Thymus (tissue), 11 donors: ENCODE results near the gene ALLC. TPM values are rescaled to one million over a fixed set of nuclear protein-coding genes. Genes with fewer than 3 reads are reported as not detected.

Experiments used
- DNase-seq, 9 donors: peaks; one replicate each; pipeline ENCODE4 v3.0.0-alpha.2; 2013; ENCODE audit warnings: low spot score in 9 of 9, low read depth in 6 of 9, missing footprints in 1 of 9
- H3K27ac ChIP-seq, 2 donors: one replicate each; pipeline ENCODE4 v1.5.1; 2013; ENCODE audit warnings: control low read depth in 1 of 2, low read depth in 1 of 2, low read length in 1 of 2, mild to moderate bottlenecking in 1 of 2, moderate library complexity in 1 of 2
- H3K27me3 ChIP-seq, 2 donors: one replicate each; pipeline ENCODE4 v1.5.1; 2013; ENCODE audit warnings: low read length in 1 of 2; ENCODE audit not compliant: control insufficient read depth in 2 of 2, insufficient read depth in 1 of 2
- H3K36me3 ChIP-seq, 2 donors: one replicate each; pipeline ENCODE4 v1.5.1; 2013; ENCODE audit warnings: low read length in 1 of 2, mild to moderate bottlenecking in 1 of 2, moderate library complexity in 1 of 2; ENCODE audit not compliant: control insufficient read depth in 2 of 2, insufficient read depth in 2 of 2
- H3K4me1 ChIP-seq, 2 donors: one replicate each; pipeline ENCODE4 v1.5.1; 2013; ENCODE audit warnings: low read length in 2 of 2; ENCODE audit not compliant: control insufficient read depth in 2 of 2, insufficient read depth in 2 of 2
- H3K4me3 ChIP-seq, 2 donors: one replicate each; pipeline ENCODE4 v1.5.1; 2013; ENCODE audit warnings: low read length in 2 of 2, control low read depth in 1 of 2, mild to moderate bottlenecking in 1 of 2
- H3K9me3 ChIP-seq, 2 donors: one replicate each; pipeline ENCODE4 v1.5.1; 2013; ENCODE audit warnings: low read length in 1 of 2, mild to moderate bottlenecking in 1 of 2; ENCODE audit not compliant: control insufficient read depth in 2 of 2, insufficient read depth in 1 of 2
- WGBS: extraction: QIAGEN DNeasy Blood & Tissue Kit; methylation state at CpG from one replicate; pipeline ENCODE4 v1.1.7; 2013; 5-methylcytosine and 5-hydroxymethylcytosine counted together
- polyA plus RNA-seq: library from polyadenylated mRNA; stranded (reverse); fragments of 200-250 nt; gene quantifications from one replicate; pipeline ENCODE4 v1.2.3, GENCODE V29; 2013
- total RNA-seq: library from RNA; stranded (reverse); fragments of 120-200 nt; gene quantifications from one replicate; pipeline ENCODE4 v1.2.4, GENCODE V29; 2013
- donor health status: healthy.

Gene ALLC
- total and polyA plus RNA-seq, 2 donors: 0.05 to 0.87 TPM

DNA sequence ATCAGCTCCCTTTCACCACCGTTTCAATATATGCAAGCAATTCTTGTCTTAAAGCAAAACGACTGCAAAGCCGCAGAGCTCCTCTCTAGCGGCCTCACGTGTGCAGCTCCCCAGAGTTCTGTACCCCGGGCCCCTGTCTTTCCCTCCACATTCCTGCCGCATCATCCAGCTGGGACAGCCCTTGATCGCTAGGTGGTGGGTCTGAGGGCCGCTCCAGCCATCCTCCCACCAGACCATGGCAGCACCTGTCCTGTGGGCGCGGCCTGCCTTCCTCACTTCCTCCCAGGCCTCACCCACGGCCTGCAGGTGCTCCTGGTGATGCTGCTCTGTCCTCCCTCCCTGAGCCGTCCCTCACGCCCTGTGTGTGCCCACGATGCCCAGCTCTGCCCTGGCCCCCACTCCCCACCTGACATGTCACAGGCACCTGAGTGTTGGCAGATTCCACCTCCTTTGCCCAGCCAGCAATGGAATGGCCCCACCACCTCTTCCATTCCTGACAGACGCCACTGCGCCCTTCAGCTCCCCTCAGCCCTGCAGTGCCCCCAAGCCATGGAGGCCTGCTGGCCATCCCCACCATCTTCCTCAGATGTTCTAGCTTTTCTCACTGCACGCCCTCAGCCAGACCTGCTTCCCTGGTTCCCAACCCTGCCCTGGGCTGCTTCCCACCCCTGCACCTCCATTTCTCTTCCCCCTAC is 15.3 kb upstream of the ALLC start:
- Histone ChIP-seq H3K27me3 (no peaks in the 10 kb centered on the region), H3K27ac (no peak overlapping the region), H3K4me3 (no peak overlapping the region), H3K9me3 (no peaks in the 10 kb centered on the region), H3K36me3 (no peaks in the 10 kb centered on the region), H3K4me1 (no peaks in the 10 kb centered on the region)
- no peak for DNase-seq
- 89% methylated on average over 18 of the region's 18 CpGs for WGBS

GRCh38 chr2:3643371-3644245 is 14.4 kb upstream of the ALLC start:
- H3K36me3 ChIP-seq: no peaks in the 10 kb centered on the region
- no peak overlapping the region for H3K27ac ChIP-seq
- no peak overlapping the region for H3K4me3 ChIP-seq
- H3K27me3 ChIP-seq: no peaks in the 10 kb centered on the region
- 98% methylated on average over 48 of the region's 48 CpGs for WGBS
- H3K9me3 ChIP-seq: no peaks in the 10 kb centered on the region
- no peak for DNase-seq
- H3K4me1 ChIP-seq: no peaks in the 10 kb centered on the region

GRCh38 chr2:3644246-3644525 is 13.8 kb upstream of the ALLC start:
- no peak overlapping the region for H3K27ac ChIP-seq
- H3K36me3 ChIP-seq: no peaks in the 10 kb centered on the region
- DNase-seq: no peak
- H3K27me3 ChIP-seq: no peaks in the 10 kb centered on the region
- H3K4me3 ChIP-seq: no peak overlapping the region
- no peaks in the 10 kb centered on the region for H3K4me1 ChIP-seq
- no peaks in the 10 kb centered on the region for H3K9me3 ChIP-seq

DNA sequence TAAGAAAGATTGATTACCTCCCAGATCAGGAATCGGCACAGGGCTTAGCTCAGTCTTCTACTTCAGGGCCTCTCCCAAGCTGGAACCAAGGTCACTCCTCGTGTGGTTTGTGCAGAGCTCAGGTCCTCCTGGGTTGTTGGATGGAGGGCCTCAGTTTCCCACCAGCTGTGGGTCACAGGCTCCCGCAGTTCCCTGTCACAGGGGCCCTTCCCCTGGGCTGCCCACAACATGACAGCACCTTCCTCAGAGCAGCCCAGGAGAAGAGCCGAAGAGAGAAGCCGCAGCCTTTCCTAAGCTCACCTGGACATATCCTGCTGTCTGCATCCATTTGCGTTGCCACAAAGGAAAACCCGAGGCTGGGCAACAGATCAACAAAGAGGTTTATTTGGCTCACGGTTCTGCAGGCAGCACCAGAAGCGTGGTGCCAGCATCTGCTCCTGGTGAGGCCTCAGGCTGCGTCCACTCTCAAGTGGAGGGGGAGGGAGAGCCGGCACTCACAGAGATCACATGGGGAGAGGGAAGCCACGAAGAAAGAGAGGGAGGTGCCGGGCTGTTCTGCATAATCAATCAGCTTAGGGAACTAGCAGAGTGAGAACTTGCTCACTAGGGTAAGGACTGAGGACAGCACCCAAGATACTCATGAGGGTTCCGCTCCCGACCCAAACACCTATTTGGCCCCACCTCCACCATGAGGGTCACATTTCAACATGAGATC is 13.0 kb upstream of the ALLC start:
- Histone ChIP-seq H3K27ac (no peak overlapping the region), H3K27me3 (no peaks in the 10 kb centered on the region), H3K4me3 (no peak overlapping the region), H3K36me3 (no peaks in the 10 kb centered on the region), H3K9me3 (no peaks in the 10 kb centered on the region), H3K4me1 (no peaks in the 10 kb centered on the region)
- DNase-seq: no peak
- WGBS: 90% methylated on average over 15 of the region's 15 CpGs

- no peak for DNase-seq
Measured at GRCh38 chr2:3645745-3646389, 12.1 kb upstream of the ALLC start.

DNA sequence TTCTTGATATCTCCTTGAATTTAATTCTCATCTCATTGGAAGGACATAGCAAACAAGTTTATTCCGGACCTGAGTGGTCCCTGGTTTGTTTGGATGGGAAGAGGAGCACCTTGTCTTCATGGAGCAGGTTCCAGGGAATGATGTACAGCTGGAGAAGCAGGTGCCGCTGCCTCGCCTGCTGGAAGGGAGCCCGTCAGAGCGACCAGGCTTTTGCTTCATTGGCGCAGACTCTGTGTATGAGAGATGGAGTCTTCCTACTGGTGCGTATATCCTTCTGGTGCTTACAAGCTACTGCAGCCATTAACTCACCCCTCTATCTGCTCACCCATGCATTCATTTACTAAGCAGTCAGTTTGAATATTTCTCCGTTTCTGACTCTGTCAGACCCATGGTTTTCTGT is 11.6 kb upstream of the ALLC start:
- WGBS: 94% methylated on average over 8 of the region's 8 CpGs
- H3K4me1 ChIP-seq: peaks cover 0 to 8% of the 10 kb centered on the region in 2 donors
- no peak for DNase-seq

More at GRCh38 chr2:3645745-3646389, 12.1 kb upstream of the ALLC start:
- H3K27ac ChIP-seq: no peak overlapping the region
- H3K9me3 ChIP-seq: no peaks in the 10 kb centered on the region
- H3K4me1 ChIP-seq: peaks cover 0 to 4% of the 10 kb centered on the region in 2 donors
- WGBS: 83% methylated on average over 10 of the region's 10 CpGs
- no peaks in the 10 kb centered on the region for H3K36me3 ChIP-seq
- H3K27me3 ChIP-seq: no peaks in the 10 kb centered on the region
- no peak overlapping the region for H3K4me3 ChIP-seq

DNA sequence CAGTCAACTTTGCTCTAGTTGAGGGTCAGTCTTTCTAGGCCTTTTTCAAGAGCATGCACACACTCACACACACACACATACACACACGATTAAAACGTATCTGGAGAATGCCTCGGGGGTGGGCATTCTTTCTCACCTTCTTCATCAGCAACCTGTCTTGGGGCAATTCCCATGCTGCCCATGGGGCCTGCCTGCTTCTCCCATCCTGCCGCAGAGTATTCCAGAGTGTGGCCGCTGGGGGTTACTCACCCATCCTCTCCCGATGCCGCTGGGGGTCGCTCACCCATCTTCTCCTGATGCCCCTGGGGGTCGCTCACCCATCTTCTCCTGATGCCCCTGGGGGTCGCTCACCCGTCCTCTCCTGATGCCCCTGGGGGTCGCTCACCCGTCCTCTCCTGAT is 10.8 kb upstream of the ALLC start:
- no peaks in the 10 kb centered on the region for H3K27me3 ChIP-seq
- no peak overlapping the region for H3K27ac ChIP-seq
- H3K36me3 ChIP-seq: no peaks in the 10 kb centered on the region
- DNase-seq: no peak
- 85% methylated on average over 13 of the region's 13 CpGs for WGBS
- H3K4me1 ChIP-seq: peaks cover 6 to 16% of the 10 kb centered on the region in 2 donors
- H3K9me3 ChIP-seq: no peaks in the 10 kb centered on the region
- H3K4me3 ChIP-seq: no peak overlapping the region

More for the DNA sequence above, 11.6 kb upstream of the ALLC start:
- H3K27ac ChIP-seq: no peak overlapping the region
- H3K36me3 ChIP-seq: no peaks in the 10 kb centered on the region
- no peaks in the 10 kb centered on the region for H3K9me3 ChIP-seq
- no peaks in the 10 kb centered on the region for H3K27me3 ChIP-seq
- no peak overlapping the region for H3K4me3 ChIP-seq

DNA sequence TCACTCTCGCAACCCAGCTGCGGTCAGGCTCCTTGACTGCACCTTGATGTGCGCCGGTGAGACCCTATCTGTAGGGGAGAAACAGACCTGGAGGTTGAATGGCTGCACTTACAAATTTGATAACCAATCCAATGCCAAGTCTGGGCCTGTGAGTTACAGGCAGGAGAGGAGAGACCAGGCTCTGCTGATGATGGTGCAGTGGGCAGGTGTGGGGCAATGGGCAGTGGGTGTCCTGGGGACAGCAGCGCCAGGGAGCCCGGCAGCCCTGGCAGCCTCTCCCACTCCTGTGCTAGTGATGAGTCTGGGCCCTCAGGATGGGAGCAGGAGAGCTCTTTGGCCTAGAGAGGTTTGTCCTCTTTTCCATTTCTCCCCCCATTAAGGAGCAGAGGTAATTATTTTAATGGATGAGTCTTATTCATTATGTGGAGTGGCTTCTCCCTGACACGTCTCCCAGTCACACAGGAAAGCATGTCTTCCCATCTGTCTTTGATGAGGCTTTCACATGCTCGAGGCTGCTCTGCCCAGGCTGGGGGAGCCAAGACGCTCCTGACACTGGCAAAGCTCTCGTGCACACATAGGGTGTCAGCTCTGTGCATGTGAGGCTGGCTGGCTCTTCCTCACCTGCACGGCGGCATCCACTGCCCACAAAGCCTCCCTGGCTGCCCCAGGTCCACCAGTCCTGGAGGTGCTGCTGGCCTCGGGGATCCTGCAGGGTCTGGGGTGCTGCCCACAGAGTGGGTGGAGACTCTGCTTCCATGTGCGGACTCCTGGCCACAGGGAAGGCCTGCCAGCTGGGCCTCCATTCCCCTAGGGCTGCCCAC is 10.0 kb upstream of the ALLC start:
- Histone ChIP-seq H3K27ac (no peak overlapping the region), H3K9me3 (peaks cover 0 to 1% of the 10 kb centered on the region in 2 donors), H3K27me3 (no peaks in the 10 kb centered on the region), H3K4me3 (no peak overlapping the region), H3K36me3 (no peaks in the 10 kb centered on the region), H3K4me1 (peaks cover 7 to 23% of the 10 kb centered on the region in 2 donors)
- DNase-seq: no peak
- 89% methylated on average over 14 of the region's 14 CpGs for WGBS
